ENCODE data around the gene CTNNA2.

DNA sequence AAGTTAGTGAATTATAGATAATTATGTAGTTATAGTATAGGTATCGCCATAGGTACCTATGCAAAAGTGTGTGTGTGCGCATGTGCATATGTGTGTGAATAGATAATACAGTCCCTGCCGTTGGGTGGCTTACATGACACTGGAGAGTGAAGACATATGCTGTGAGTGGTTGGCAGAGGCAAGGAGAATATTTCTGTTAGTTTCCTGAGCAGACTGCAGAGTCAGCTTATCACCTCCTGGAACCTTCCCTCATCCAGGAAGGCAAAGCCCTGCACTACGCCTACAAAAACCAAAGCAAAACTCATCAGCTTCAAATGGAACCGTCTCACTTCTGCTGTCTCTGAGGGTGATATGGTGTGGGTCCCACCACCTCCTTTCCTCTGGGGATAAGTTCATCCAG lies 609.8 kb downstream of the CTNNA2 start:
- TF ChIP-seq, protein P1, sequence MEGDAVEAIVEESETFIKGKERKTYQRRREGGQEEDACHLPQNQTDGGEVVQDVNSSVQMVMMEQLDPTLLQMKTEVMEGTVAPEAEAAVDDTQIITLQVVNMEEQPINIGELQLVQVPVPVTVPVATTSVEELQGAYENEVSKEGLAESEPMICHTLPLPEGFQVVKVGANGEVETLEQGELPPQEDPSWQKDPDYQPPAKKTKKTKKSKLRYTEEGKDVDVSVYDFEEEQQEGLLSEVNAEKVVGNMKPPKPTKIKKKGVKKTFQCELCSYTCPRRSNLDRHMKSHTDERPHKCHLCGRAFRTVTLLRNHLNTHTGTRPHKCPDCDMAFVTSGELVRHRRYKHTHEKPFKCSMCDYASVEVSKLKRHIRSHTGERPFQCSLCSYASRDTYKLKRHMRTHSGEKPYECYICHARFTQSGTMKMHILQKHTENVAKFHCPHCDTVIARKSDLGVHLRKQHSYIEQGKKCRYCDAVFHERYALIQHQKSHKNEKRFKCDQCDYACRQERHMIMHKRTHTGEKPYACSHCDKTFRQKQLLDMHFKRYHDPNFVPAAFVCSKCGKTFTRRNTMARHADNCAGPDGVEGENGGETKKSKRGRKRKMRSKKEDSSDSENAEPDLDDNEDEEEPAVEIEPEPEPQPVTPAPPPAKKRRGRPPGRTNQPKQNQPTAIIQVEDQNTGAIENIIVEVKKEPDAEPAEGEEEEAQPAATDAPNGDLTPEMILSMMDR (IDR thresholded peaks at IDR 0.05), result no peak
- TF ChIP-seq POLR2AphosphoS5 (IDR thresholded peaks at IDR 0.05; ENCODE audit: insufficient read depth in 1 of 2, low read depth in 1 of 2) (no peak), POLR2A (IDR thresholded peaks at IDR 0.05) (no peak)

Data from vagina (tissue), 2 donors.